Measurements from ENCODE around the gene ZBTB46. TPM values are rescaled to one million over a fixed set of nuclear protein-coding genes. Genes with fewer than 3 reads are reported as not detected.

Gene ZBTB46
- total RNA-seq, 4 donors from 2014 or later: 15.9 to 39.9 (median 27.7) TPM

- intact Hi-C loops (cut with DNase I): no loop called here
- Histone ChIP-seq H3K4me1 (peaks cover 19 to 29% of the 10 kb centered on the region in 2 donors), H3K4me3 (replicated peaks in 1 of 3) (no peak overlapping the region), H3K36me3 (peaks cover 14 to 25% of the 10 kb centered on the region in 2 donors), H3K9me3 (no peaks in the 10 kb centered on the region), H3K27ac (no peak overlapping the region), H3K27me3 (no peaks in the 10 kb centered on the region)
- 83 to 100% methylated on average over 1 to 22 of the region's 30 CpGs for WGBS, 2 donors
- no peak for DNase-seq
- TF ChIP-seq, protein P1, sequence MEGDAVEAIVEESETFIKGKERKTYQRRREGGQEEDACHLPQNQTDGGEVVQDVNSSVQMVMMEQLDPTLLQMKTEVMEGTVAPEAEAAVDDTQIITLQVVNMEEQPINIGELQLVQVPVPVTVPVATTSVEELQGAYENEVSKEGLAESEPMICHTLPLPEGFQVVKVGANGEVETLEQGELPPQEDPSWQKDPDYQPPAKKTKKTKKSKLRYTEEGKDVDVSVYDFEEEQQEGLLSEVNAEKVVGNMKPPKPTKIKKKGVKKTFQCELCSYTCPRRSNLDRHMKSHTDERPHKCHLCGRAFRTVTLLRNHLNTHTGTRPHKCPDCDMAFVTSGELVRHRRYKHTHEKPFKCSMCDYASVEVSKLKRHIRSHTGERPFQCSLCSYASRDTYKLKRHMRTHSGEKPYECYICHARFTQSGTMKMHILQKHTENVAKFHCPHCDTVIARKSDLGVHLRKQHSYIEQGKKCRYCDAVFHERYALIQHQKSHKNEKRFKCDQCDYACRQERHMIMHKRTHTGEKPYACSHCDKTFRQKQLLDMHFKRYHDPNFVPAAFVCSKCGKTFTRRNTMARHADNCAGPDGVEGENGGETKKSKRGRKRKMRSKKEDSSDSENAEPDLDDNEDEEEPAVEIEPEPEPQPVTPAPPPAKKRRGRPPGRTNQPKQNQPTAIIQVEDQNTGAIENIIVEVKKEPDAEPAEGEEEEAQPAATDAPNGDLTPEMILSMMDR (IDR thresholded peaks at IDR 0.05): no peak
- no peak for TF ChIP-seq POLR2A (IDR thresholded peaks at IDR 0.05)
Observed at GRCh38 chr20:63736893-63737694, 94.0 kb downstream of the ZBTB46 start.

GRCh38 chr20:63735859-63736718 is 95.0 kb downstream of the ZBTB46 start, which contains the start of gene LIME1:
Gene LIME1 (plus strand): TSS chr20:63736664. CDS start chr20:63737550, 886 bp downstream.
- Histone ChIP-seq H3K4me1 (peaks cover 13 to 19% of the 10 kb centered on the region in 2 donors), H3K27me3 (no peaks in the 10 kb centered on the region), H3K36me3 (peaks cover 14 to 25% of the 10 kb centered on the region in 2 donors), H3K4me3 (replicated peaks in 1 of 3) (no peak within 1 kb of the TSS), H3K9me3 (no peaks in the 10 kb centered on the region), H3K27ac (no peak within 1 kb of the TSS)
- DNase-seq: no peak
- intact Hi-C loops (cut with DNase I): no loop called here
- TF ChIP-seq, protein P1 (IDR thresholded peaks at IDR 0.05): no peak
- TF ChIP-seq POLR2A (IDR thresholded peaks at IDR 0.05): no peak
- WGBS, 2 donors: 82 to 94% methylated on average over 11 to 20 of the region's 31 CpGs

DNA sequence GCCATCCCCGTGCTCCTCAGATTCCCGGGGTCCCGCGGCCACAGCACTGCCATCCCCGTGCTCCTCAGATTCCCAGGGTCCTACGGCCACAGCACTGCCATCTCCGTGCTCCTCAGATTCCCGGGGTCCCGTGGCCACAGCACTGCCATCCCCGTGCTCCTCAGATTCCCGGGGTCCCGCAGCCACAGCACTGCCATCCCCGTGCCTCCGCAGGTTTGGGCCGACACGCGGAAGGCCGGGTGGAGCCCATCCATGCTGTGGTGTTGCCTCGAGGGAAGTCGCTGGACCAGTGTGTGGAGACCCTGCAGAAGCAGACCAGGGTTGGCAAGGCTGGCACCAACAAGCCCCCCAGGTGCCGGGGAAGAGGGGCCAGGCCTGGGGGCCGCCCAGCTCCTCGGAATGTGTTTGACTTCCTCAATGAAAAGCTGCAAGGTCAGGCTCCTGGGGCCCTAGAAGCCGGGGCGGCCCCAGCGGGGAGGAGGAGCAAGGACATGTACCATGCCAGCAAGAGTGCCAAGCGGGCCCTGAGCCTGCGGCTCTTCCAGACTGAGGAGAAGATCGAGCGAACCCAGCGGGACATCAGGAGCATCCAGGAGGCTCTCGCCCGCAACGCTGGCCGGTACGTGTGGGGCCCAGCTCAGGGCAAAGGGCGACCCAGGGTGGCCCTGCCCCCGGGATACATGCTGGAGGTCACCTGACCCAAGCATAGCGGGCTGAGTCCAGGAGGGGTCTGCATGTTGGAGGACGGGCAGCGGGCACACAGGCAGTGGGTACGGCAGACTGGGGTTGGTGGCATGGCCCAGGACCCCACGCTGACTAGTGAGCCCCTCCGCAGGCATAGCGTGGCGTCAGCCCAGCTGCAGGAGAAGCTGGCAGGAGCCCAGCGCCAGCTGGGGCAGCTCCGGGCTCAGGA is 95.9 kb downstream of the ZBTB46 start:
- Histone ChIP-seq H3K27me3 (no peaks in the 10 kb centered on the region), H3K9me3 (no peaks in the 10 kb centered on the region), H3K36me3 (peaks cover 14 to 25% of the 10 kb centered on the region in 2 donors), H3K4me1 (peaks cover 10 to 16% of the 10 kb centered on the region in 2 donors), H3K4me3 (replicated peaks in 1 of 3) (no peak overlapping the region), H3K27ac (no peak overlapping the region)
- DNase-seq: no peak
- no peak for TF ChIP-seq POLR2A (IDR thresholded peaks at IDR 0.05)
- TF ChIP-seq, protein P1 (IDR thresholded peaks at IDR 0.05): no peak
- intact Hi-C loops (cut with DNase I): no loop called here
- WGBS, 2 donors: 96 to 97% methylated on average over 29 to 48 of the region's 48 CpGs

GRCh38 chr20:63734111-63734945 is 96.7 kb downstream of the ZBTB46 start:
- H3K4me1 ChIP-seq: peaks cover 10 to 16% of the 10 kb centered on the region in 2 donors
- H3K27ac ChIP-seq: no peak overlapping the region
- no peak for TF ChIP-seq POLR2A (IDR thresholded peaks at IDR 0.05)
- TF ChIP-seq, protein P1 (IDR thresholded peaks at IDR 0.05): no peak
- H3K4me3 ChIP-seq (replicated peaks in 1 of 3): no peak overlapping the region
- H3K9me3 ChIP-seq: no peaks in the 10 kb centered on the region
- H3K27me3 ChIP-seq: no peaks in the 10 kb centered on the region
- DNase-seq: no peak
- intact Hi-C loops (cut with DNase I): no loop called here
- H3K36me3 ChIP-seq: peaks cover 14 to 25% of the 10 kb centered on the region in 2 donors
- 93 to 94% methylated on average over 18 to 25 of the region's 25 CpGs for WGBS, 2 donors

Measured in thyroid gland (tissue), 4 donors.